ENCODE measurements around the gene ZBTB7B.

Gene ZBTB7B

GRCh38 chr1:155043301-155043702, 40.7 kb downstream of the ZBTB7B start:
- Histone ChIP-seq H3K27ac (ENCODE audit: low read length) (no peak overlapping the region), H3K9ac (ENCODE audit: low read length in 2 of 2) (no peak overlapping the region)

DNA sequence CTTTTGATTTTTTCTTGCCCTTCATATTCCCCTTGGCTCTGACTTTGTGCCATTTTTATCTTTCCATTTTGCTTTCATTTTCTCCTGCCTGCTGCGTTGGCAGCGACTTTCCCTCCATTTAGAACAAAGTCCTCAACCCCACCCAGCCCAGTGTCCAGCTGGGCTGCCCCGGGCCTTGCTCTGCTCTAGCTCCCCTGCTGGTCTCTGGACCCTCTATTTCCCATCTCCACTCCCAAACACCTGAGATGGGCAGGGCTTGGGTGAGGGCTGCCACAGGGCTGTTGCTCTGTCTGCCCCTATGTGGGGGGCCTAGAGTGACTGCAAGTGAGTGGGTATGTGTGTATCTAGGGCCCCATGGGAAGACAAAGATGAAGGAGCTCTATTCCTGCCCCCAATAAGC, 41.2 kb downstream of the ZBTB7B start:
- H3K36me3 ChIP-seq (ENCODE audit: control insufficient read depth in 2 of 2, insufficient read depth in 2 of 2, low read length in 2 of 2), result no peaks in the 10 kb centered on the region
- no peak overlapping the region for H3K9ac ChIP-seq (ENCODE audit: low read length in 2 of 2)
- H3K9me3 ChIP-seq (ENCODE audit: control insufficient read depth in 2 of 2, low read length in 2 of 2), result no peaks in the 10 kb centered on the region
- no peaks in the 10 kb centered on the region for H3K27me3 ChIP-seq (ENCODE audit: control insufficient read depth in 1 of 2, insufficient read depth in 2 of 2, low read length in 2 of 2)
- H3K4me1 ChIP-seq (ENCODE audit: control insufficient read depth, insufficient read depth, low read length), result peaks cover 3% of the 10 kb centered on the region
- H3K27ac ChIP-seq (ENCODE audit: low read length), result no peak overlapping the region
- H3K4me3 ChIP-seq (ENCODE audit: low read length in 2 of 2), result no peak overlapping the region

More at GRCh38 chr1:155043301-155043702, 40.7 kb downstream of the ZBTB7B start:
- no peak overlapping the region for H3K4me3 ChIP-seq (ENCODE audit: low read length in 2 of 2)
- no peaks in the 10 kb centered on the region for H3K9me3 ChIP-seq (ENCODE audit: control insufficient read depth in 2 of 2, low read length in 2 of 2)
- H3K36me3 ChIP-seq (ENCODE audit: control insufficient read depth in 2 of 2, insufficient read depth in 2 of 2, low read length in 2 of 2), result no peaks in the 10 kb centered on the region
- peaks cover 3% of the 10 kb centered on the region for H3K4me1 ChIP-seq (ENCODE audit: control insufficient read depth, insufficient read depth, low read length)
- no peaks in the 10 kb centered on the region for H3K27me3 ChIP-seq (ENCODE audit: control insufficient read depth in 1 of 2, insufficient read depth in 2 of 2, low read length in 2 of 2)

GRCh38 chr1:155044365-155044764, 41.8 kb downstream of the ZBTB7B start:
- Histone ChIP-seq H3K4me3 (ENCODE audit: low read length in 2 of 2) (no peak overlapping the region), H3K27me3 (ENCODE audit: control insufficient read depth in 1 of 2, insufficient read depth in 2 of 2, low read length in 2 of 2) (no peaks in the 10 kb centered on the region), H3K9ac (ENCODE audit: low read length in 2 of 2) (no peak overlapping the region), H3K27ac (ENCODE audit: low read length) (no peak overlapping the region), H3K4me1 (ENCODE audit: control insufficient read depth, insufficient read depth, low read length) (peaks cover 7% of the 10 kb centered on the region), H3K9me3 (ENCODE audit: control insufficient read depth in 2 of 2, low read length in 2 of 2) (no peaks in the 10 kb centered on the region), H3K36me3 (ENCODE audit: control insufficient read depth in 2 of 2, insufficient read depth in 2 of 2, low read length in 2 of 2) (no peaks in the 10 kb centered on the region)

DNA sequence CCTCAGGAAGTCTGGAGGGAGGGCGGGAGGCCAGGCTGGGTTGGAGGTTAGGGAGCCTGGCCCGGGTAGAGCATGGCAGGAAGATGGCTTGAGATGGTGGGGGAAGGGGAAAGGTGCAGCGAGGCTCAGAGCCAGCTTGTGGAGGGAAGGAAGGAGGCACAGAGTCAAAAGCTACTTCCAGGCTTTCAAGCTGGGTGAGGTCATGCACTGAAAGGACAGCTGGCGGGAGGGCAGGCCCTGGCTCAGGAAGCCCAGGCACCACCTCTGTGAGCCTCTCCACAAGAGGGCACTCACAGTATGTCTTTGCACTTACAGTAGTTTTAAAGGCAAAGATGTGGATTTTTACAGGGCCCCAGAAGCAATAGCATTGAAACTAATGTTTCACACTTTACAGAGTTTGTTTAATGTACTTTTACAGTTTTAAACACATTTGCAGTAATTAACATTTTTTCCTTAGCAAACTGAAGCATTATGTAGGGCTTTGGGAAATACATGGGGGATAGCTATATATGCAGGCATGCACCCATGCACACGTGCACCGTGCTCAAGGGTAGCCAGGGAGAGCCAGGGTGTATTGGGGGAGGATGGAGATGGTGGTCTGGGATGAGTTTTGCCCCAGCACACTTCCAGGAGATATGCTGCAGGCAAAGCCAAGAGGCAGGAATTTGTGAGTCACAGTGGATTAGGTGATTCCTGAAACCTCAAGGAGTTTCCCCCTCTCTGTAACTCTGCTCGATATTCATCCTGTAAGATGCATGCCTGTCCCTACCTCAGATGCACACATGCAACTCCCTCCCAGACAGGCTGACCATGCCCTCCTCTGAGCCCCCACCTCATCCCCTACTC, 42.4 kb downstream of the ZBTB7B start:
- H3K36me3 ChIP-seq (ENCODE audit: control insufficient read depth in 2 of 2, insufficient read depth in 2 of 2, low read length in 2 of 2), result no peaks in the 10 kb centered on the region
- no peaks in the 10 kb centered on the region for H3K9me3 ChIP-seq (ENCODE audit: control insufficient read depth in 2 of 2, low read length in 2 of 2)
- peak overlapping the region in 1 of 2 donors; percentile 13 for H3K9ac ChIP-seq (ENCODE audit: low read length in 2 of 2)
- no peak overlapping the region for H3K4me3 ChIP-seq (ENCODE audit: low read length in 2 of 2)
- no peak overlapping the region for H3K27ac ChIP-seq (ENCODE audit: low read length)
- no peaks in the 10 kb centered on the region for H3K27me3 ChIP-seq (ENCODE audit: control insufficient read depth in 1 of 2, insufficient read depth in 2 of 2, low read length in 2 of 2)
- H3K4me1 ChIP-seq (ENCODE audit: control insufficient read depth, insufficient read depth, low read length), result peaks cover 13% of the 10 kb centered on the region

DNA sequence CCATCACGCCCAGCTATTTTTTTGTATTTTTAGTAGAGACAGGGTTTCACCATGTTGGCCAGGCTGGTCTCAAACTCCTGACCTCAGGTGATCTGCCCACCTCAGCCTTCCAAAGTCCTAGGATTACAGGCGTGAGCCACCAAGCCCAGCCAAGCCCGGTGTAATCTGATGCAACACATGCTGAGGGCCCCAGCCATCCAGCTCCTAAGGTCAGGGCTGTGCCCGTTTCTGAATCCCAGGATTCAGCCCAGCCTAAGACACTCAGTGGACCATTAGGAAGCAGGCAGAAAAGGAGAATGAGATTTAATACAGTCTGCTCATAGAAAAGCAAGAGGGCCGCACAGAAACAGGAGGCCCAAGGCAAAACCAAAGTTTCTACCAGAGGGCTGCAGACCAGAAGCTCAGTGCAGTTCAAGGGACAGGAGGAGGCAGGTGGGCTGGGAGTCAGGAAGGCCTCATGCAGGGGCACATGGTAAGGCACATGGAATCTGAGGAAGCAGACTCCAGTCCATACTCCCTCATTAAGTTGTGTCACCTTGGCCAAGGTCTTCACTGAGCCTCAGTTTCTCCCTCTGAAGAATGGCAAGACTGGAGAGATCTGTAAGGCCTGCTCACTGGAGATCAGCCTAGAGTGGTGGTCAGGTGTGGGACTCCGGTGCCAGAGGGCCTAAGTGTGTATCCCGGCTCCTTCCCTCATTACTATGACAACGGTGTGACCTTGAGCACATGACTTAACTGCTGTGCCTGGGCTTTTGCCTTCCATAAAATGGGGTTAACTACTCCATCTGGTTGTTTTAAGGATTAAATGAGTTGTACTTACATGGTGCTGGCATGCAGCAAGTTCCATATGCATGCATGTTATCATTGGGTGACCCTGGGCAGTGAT, 46.1 kb downstream of the ZBTB7B start:
- Histone ChIP-seq H3K9me3 (ENCODE audit: control insufficient read depth in 2 of 2, low read length in 2 of 2) (no peaks in the 10 kb centered on the region), H3K9ac (ENCODE audit: low read length in 2 of 2) (no peak overlapping the region), H3K27ac (ENCODE audit: low read length) (peak overlapping the region; percentile 74), H3K36me3 (ENCODE audit: control insufficient read depth in 2 of 2, insufficient read depth in 2 of 2, low read length in 2 of 2) (no peaks in the 10 kb centered on the region), H3K27me3 (ENCODE audit: control insufficient read depth in 1 of 2, insufficient read depth in 2 of 2, low read length in 2 of 2) (no peaks in the 10 kb centered on the region), H3K4me1 (ENCODE audit: control insufficient read depth, insufficient read depth, low read length) (peaks cover 41% of the 10 kb centered on the region), H3K4me3 (ENCODE audit: low read length in 2 of 2) (no peak overlapping the region)

- H3K9ac ChIP-seq (ENCODE audit: low read length in 2 of 2), result peak overlapping the region; percentile 54 to 62
- no peaks in the 10 kb centered on the region for H3K9me3 ChIP-seq (ENCODE audit: control insufficient read depth in 2 of 2, low read length in 2 of 2)
- peaks cover 39% of the 10 kb centered on the region for H3K4me1 ChIP-seq (ENCODE audit: control insufficient read depth, insufficient read depth, low read length)
- H3K4me3 ChIP-seq (ENCODE audit: low read length in 2 of 2), result peak overlapping the region; percentile 72 to 83
- H3K27me3 ChIP-seq (ENCODE audit: control insufficient read depth in 1 of 2, insufficient read depth in 2 of 2, low read length in 2 of 2), result no peaks in the 10 kb centered on the region
- peaks cover 4 to 6% of the 10 kb centered on the region in 2 donors for H3K36me3 ChIP-seq (ENCODE audit: control insufficient read depth in 2 of 2, insufficient read depth in 2 of 2, low read length in 2 of 2)
- peak overlapping the region; percentile 74 for H3K27ac ChIP-seq (ENCODE audit: low read length)
Measured at GRCh38 chr1:155049651-155050559, 47.3 kb downstream of the ZBTB7B start.

DNA sequence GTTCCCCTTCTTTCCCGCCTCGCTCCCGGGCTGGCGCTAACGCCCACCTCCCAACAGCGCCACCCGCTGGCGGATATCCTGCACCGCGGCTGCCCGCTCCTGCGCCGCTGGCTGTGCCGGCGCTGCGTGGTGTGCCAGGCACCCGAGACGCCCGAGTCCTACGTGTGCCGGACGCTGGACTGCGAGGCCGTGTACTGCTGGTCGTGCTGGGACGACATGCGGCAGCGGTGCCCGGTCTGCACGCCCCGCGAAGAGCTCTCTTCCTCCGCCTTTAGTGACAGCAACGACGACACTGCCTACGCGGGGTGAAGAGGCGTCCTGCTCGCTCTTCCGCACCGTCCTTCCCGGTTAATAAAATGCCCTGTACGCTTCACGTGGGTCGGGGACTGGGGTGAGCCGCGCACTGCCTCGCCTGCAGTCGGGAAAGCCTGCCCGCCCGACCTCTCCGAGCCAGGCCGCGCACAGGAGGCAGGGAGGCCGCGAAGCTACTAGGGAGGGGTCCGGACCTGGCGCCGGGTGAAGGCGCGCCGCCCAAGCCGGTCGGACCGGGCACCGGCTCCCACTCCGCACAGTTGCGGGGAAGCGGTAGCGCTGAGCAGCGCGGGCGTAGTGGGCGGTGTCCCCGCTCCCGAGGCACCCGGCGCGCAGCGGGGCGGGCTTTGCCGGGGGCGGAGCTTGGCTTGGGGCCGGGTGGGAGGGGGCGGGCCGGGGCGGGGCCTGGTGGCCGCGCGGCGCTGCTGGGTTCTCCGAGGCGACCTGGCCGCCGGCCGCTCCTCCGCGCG, 48.1 kb downstream of the ZBTB7B start, which contains the start of gene ADAM15:
ADAM15 (plus strand) TSS at position 757 of the 782 bp plus-strand sequence. CDS start 71 bp downstream, outside the sequence.
- H3K9ac ChIP-seq (ENCODE audit: low read length in 2 of 2), result peak within 1 kb of the TSS; percentile 71 to 76
- peaks cover 38% of the 10 kb centered on the region for H3K4me1 ChIP-seq (ENCODE audit: control insufficient read depth, insufficient read depth, low read length)
- H3K36me3 ChIP-seq (ENCODE audit: control insufficient read depth in 2 of 2, insufficient read depth in 2 of 2, low read length in 2 of 2), result peaks cover 4 to 10% of the 10 kb centered on the region in 2 donors
- H3K4me3 ChIP-seq (ENCODE audit: low read length in 2 of 2), result peak within 1 kb of the TSS; percentile 72 to 83
- no peaks in the 10 kb centered on the region for H3K9me3 ChIP-seq (ENCODE audit: control insufficient read depth in 2 of 2, low read length in 2 of 2)
- no peaks in the 10 kb centered on the region for H3K27me3 ChIP-seq (ENCODE audit: control insufficient read depth in 1 of 2, insufficient read depth in 2 of 2, low read length in 2 of 2)
- peak within 1 kb of the TSS; percentile 77 for H3K27ac ChIP-seq (ENCODE audit: low read length)

DNA sequence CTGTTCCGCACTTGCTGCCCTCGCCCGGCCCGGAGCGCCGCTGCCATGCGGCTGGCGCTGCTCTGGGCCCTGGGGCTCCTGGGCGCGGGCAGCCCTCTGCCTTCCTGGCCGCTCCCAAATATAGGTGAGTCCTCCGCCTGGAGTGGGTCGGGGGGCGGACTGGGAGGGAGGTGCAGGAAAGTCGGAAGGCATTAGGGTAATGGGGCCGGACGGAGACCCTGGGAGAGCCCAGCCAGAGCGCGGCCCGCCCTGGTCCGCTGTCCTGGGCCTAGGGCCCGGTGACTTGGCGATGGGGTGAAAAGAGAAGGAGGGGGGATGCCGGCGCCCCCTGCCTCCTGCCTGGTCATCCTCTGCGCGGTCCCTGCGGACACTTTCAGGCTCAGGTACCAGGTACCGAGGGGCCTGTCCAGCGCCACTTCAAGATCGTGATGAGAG, 48.8 kb downstream of the ZBTB7B start:
- H3K9me3 ChIP-seq (ENCODE audit: control insufficient read depth in 2 of 2, low read length in 2 of 2), result no peaks in the 10 kb centered on the region
- peak overlapping the region; percentile 71 to 76 for H3K9ac ChIP-seq (ENCODE audit: low read length in 2 of 2)
- H3K4me3 ChIP-seq (ENCODE audit: low read length in 2 of 2), result peak overlapping the region; percentile 69 to 83
- peaks cover 38% of the 10 kb centered on the region for H3K4me1 ChIP-seq (ENCODE audit: control insufficient read depth, insufficient read depth, low read length)
- no peaks in the 10 kb centered on the region for H3K27me3 ChIP-seq (ENCODE audit: control insufficient read depth in 1 of 2, insufficient read depth in 2 of 2, low read length in 2 of 2)
- peak overlapping the region; percentile 77 for H3K27ac ChIP-seq (ENCODE audit: low read length)
- H3K36me3 ChIP-seq (ENCODE audit: control insufficient read depth in 2 of 2, insufficient read depth in 2 of 2, low read length in 2 of 2), result peaks cover 8 to 16% of the 10 kb centered on the region in 2 donors

GRCh38 chr1:155051777-155052398, 49.3 kb downstream of the ZBTB7B start:
- H3K4me3 ChIP-seq (ENCODE audit: low read length in 2 of 2), result peak overlapping the region; percentile 69 to 83
- peaks cover 13 to 19% of the 10 kb centered on the region in 2 donors for H3K36me3 ChIP-seq (ENCODE audit: control insufficient read depth in 2 of 2, insufficient read depth in 2 of 2, low read length in 2 of 2)
- H3K4me1 ChIP-seq (ENCODE audit: control insufficient read depth, insufficient read depth, low read length), result peaks cover 38% of the 10 kb centered on the region
- H3K27ac ChIP-seq (ENCODE audit: low read length), result peak overlapping the region; percentile 77
- no peaks in the 10 kb centered on the region for H3K27me3 ChIP-seq (ENCODE audit: control insufficient read depth in 1 of 2, insufficient read depth in 2 of 2, low read length in 2 of 2)
- H3K9ac ChIP-seq (ENCODE audit: low read length in 2 of 2), result peak overlapping the region; percentile 71 to 76
- H3K9me3 ChIP-seq (ENCODE audit: control insufficient read depth in 2 of 2, low read length in 2 of 2), result no peaks in the 10 kb centered on the region
